K562 (cell line): ENCODE results near the gene GIMAP8. TPM values are rescaled to one million over a fixed set of nuclear protein-coding genes. Genes with fewer than 3 reads are reported as not detected.

Experiments used
- BCL6 ChIP-seq: fragments of 250-450 bp; sonication (Bioruptor Pico); IDR thresholded peaks from 2 replicates; pipeline ENCODE4 v1.4.0; 2020
- BMI1 ChIP-seq: fragments of 150-350 bp; IDR thresholded peaks from 2 replicates; pipeline ENCODE4 v1.6.1; 2014; ENCODE audit warnings: low read length
- DNMT1 ChIP-seq: fragments of 450-650 bp; IDR thresholded peaks from 2 replicates; pipeline ENCODE4 v1.6.1; 2016; ENCODE audit warnings: antibody characterized with exemption, mild to moderate bottlenecking
- EWSR1 ChIP-seq: fragments of 450-650 bp; IDR thresholded peaks from 2 replicates; pipeline ENCODE4 v1.6.1; 2018; ENCODE audit warnings: borderline replicate concordance, mild to moderate bottlenecking, low read depth, moderate library complexity; ENCODE audit not compliant: partially characterized antibody
- HMGN3 ChIP-seq: IDR thresholded peaks from 2 replicates; pipeline ENCODE4 v1.6.1; 2011; ENCODE audit warnings: borderline replicate concordance, low read depth, mild to moderate bottlenecking, mixed read lengths, low read length; ENCODE audit not compliant: insufficient read length; ENCODE audit errors: extremely low read depth
- KDM5B ChIP-seq: fragments of 200-600 bp; sonication (generic); IDR thresholded peaks from 2 replicates; pipeline ENCODE4 v1.6.1; 2012; ENCODE audit warnings: low read depth, mild to moderate bottlenecking, moderate library complexity, low read length, control low read depth, inconsistent platforms; ENCODE audit not compliant: insufficient replicate concordance
- NR0B1 ChIP-seq: fragments of 450-650 bp; IDR thresholded peaks from one replicate; pipeline ENCODE4 v1.6.1; 2018; ENCODE audit warnings: mild to moderate bottlenecking, moderate library complexity; ENCODE audit not compliant: partially characterized antibody
- PBX2 ChIP-seq, 2 experiments: IDR thresholded peaks in 1 of 2; conservative IDR thresholded peaks in 1 of 2; 2 replicates each; pipeline ENCODE4 v1.6.1; 2016; ENCODE audit warnings: low read depth in 2 of 2, mild to moderate bottlenecking in 1 of 2, missing compliant biosample characterization in 1 of 2, missing genetic modification characterization in 1 of 2, moderate library complexity in 1 of 2
- PPARD ChIP-seq: fragments of 250-450 bp; sonication (Bioruptor Pico); IDR thresholded peaks from 2 replicates; pipeline ENCODE4 v1.8.0; 2022; ENCODE audit warnings: inconsistent platforms, mild to moderate bottlenecking, moderate library complexity
- RBM14 ChIP-seq: fragments of 200-400 bp; formaldehyde crosslinking; IDR thresholded peaks from 2 replicates; pipeline ENCODE4 v1.6.1; 2018; ENCODE audit warnings: low read depth, mild to moderate bottlenecking, low read length, moderate library complexity, borderline replicate concordance; ENCODE audit not compliant: insufficient read depth
- SRSF1 ChIP-seq: fragments of 200-400 bp; formaldehyde crosslinking; IDR thresholded peaks from 2 replicates; pipeline ENCODE4 v1.6.1; 2017; ENCODE audit warnings: mild to moderate bottlenecking, low read depth, low read length, moderate library complexity
- SRSF3 ChIP-seq: fragments of 200-400 bp; formaldehyde crosslinking; IDR thresholded peaks from 2 replicates; pipeline ENCODE4 v1.6.1; 2016; ENCODE audit warnings: mild to moderate bottlenecking, low read length, moderate library complexity; ENCODE audit not compliant: insufficient read depth
- STAT5A ChIP-seq: IDR thresholded peaks from 2 replicates; pipeline ENCODE4 v1.6.1; 2012; ENCODE audit warnings: low read length, inconsistent platforms, borderline replicate concordance
- TAL1 ChIP-seq: fragments of 450-650 bp; IDR thresholded peaks from 2 replicates; pipeline ENCODE4 v1.6.1; 2016; ENCODE audit warnings: mild to moderate bottlenecking
- TEAD1 ChIP-seq, 2 experiments: fragments of 450-650 bp in 1 of 2; sonication (generic) in 1 of 2; formaldehyde crosslinking; IDR thresholded peaks; 2 replicates each; pipeline versions ENCODE4 v1.4.0 to v1.8.0; 2020 to 2022; ENCODE audit warnings: mild to moderate bottlenecking in 2 of 2, missing genetic modification reagents in 1 of 2
- ZNF224 ChIP-seq: sonication (generic); formaldehyde crosslinking; IDR thresholded peaks from 2 replicates; pipeline ENCODE4 v1.8.0; 2022; ENCODE audit warnings: mild to moderate bottlenecking, missing genetic modification reagents
- ZNF445 ChIP-seq: fragments of 250-450 bp; sonication (Bioruptor Pico); IDR thresholded peaks from 2 replicates; pipeline ENCODE4 v1.4.0; 2020; ENCODE audit warnings: low read depth, mild to moderate bottlenecking, moderate library complexity
- polyA plus RNA-seq, 8 experiments: library from polyadenylated mRNA; depleted of rRNA in 4 of 8; stranded (reverse) in 5 of 8; unstranded in 3 of 8; fragments of >200 nt; fragmentation: Nextera tagmentation in 2 of 8; fragmentation: Illumina TruSeq in 1 of 8; extraction: Ambion mirVana in 2 of 8; extraction: Trizol in 1 of 8; gene quantifications; 2 replicates each; pipeline versions ENCODE4 v1.2.1 to v1.2.3, GENCODE V29; 2011 to 2014; ENCODE audit warnings: inconsistent platforms in 1 of 8, missing spikeins in 1 of 8
- total RNA-seq, 7 experiments: library from RNA; depleted of rRNA in 6 of 7; stranded (reverse); fragments of >200 nt in 6 of 7; fragmentation: Illumina TruSeq in 2 of 7; extraction: Trizol in 2 of 7; gene quantifications; 2 replicates each; pipeline versions ENCODE4 v1.2.1 to v1.2.3, GENCODE V29; 2011 to 2021; ENCODE audit warnings: low replicate concordance in 1 of 7
- TF ChIP-seq, protein P1 (sequence below): fragments of 250-450 bp; sonication (Bioruptor Pico); IDR thresholded peaks from 2 replicates; pipeline ENCODE4 v1.5.1; 2021; ENCODE audit warnings: mild to moderate bottlenecking

The GIMAP8 gene
- total and polyA plus RNA-seq, 9 of the 15 experiments (the other 6 are each of a cell fraction or from before 2014, with no cell fraction given): not detected

GRCh38 chr7:150404805-150405583 is 45.4 kb upstream of the GIMAP8 start (continued):
- peak; percentile 60; the same call in 1 of the 2 replicates for TF ChIP-seq STAT5A
- TF ChIP-seq BMI1: peak; percentile 31; the same call in 1 of the 2 replicates
- TF ChIP-seq SRSF1: no peak
- no peak for TF ChIP-seq EWSR1
- peak; percentile 98 for TF ChIP-seq HMGN3
- no peak for TF ChIP-seq PPARD (CRISPR knock-in tag)
- no peak for TF ChIP-seq BCL6 (CRISPR knock-in tag)
- TF ChIP-seq, protein P1, sequence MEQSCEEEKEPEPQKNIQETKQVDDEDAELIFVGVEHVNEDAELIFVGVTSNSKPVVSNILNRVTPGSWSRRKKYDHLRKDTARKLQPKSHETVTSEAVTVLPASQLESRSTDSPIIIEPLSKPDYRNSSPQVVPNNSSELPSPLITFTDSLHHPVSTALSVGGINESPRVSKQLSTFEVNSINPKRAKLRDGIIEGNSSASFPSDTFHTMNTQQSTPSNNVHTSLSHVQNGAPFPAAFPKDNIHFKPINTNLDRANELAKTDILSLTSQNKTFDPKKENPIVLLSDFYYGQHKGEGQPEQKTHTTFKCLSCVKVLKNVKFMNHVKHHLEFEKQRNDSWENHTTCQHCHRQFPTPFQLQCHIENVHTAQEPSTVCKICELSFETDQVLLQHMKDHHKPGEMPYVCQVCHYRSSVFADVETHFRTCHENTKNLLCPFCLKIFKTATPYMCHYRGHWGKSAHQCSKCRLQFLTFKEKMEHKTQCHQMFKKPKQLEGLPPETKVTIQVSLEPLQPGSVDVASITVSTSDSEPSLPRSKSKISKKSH (CRISPR knock-in tag): peak; percentile 53; the same call in 1 of the 2 replicates
- peak; percentile 93 for TF ChIP-seq KDM5B
- no peak for TF ChIP-seq DNMT1
- no peak for TF ChIP-seq NR0B1
- TF ChIP-seq TAL1: no peak
- TF ChIP-seq RBM14: no peak; the same call in 1 of the 2 replicates
- TF ChIP-seq TEAD1 (CRISPR knock-in tag; IDR thresholded peaks at IDR 0.05): peak; percentile 21 to 65; a peak in 2 of 4 replicates
- TF ChIP-seq SRSF3: peak; percentile 83; the same call in 1 of the 2 replicates
- no peak for TF ChIP-seq ZNF445 (CRISPR knock-in tag)
- peak; percentile 86; the same call in 1 of the 2 replicates for TF ChIP-seq ZNF224 (CRISPR knock-in tag)
- TF ChIP-seq PBX2 (CRISPR knock-in tag; IDR thresholded peaks at IDR 0.05; ENCODE audit: low read depth): no peak
- no peak for TF ChIP-seq PBX2 (tag; conservative IDR thresholded peaks at IDR 0.05; ENCODE audit: low read depth)
